Fibroblast of mammary gland (primary cell): ENCODE measurements around the gene ZNF664.
A peak's percentile ranks its signal among the peaks of the same experiment; 100 is the strongest.

Source experiments
- DNase-seq: peaks from one replicate; pipeline ENCODE4 v3.0.0-alpha.2; 2010; ENCODE audit warnings: low read depth
- H3K4me3 ChIP-seq: 2 replicates; pipeline ENCODE4 v1.5.1; 2011; ENCODE audit warnings: low read depth, mild to moderate bottlenecking, low read length, moderate library complexity; ENCODE audit not compliant: control insufficient read depth
- TF ChIP-seq, protein P1 (sequence below): conservative IDR thresholded peaks from 2 replicates; pipeline ENCODE4 v1.5.1; 2011; ENCODE audit warnings: low read depth, low read length, inconsistent platforms; ENCODE audit not compliant: control insufficient read depth, insufficient read depth

Gene ZNF664

DNA sequence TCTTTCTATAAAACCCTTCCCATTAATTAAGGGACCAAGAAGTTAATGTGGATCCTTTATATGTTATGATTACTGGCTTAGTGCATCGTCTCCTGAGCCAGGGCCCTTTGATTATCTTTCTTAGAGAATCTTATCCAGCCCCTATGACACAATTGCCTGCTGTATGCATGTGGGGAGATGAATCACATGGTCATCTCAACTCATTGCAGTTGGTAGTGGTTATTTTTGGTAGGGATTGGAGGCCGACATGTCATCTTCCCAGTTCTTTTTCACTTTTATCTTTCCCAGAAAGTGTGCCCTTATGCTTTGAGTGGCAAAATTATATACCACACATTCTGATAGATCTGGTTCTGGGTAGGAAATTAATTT is 26.0 kb downstream of the ZNF664 start:
- no peak overlapping the region for H3K4me3 ChIP-seq
- DNase-seq = peak; percentile 54
- TF ChIP-seq, protein P1, sequence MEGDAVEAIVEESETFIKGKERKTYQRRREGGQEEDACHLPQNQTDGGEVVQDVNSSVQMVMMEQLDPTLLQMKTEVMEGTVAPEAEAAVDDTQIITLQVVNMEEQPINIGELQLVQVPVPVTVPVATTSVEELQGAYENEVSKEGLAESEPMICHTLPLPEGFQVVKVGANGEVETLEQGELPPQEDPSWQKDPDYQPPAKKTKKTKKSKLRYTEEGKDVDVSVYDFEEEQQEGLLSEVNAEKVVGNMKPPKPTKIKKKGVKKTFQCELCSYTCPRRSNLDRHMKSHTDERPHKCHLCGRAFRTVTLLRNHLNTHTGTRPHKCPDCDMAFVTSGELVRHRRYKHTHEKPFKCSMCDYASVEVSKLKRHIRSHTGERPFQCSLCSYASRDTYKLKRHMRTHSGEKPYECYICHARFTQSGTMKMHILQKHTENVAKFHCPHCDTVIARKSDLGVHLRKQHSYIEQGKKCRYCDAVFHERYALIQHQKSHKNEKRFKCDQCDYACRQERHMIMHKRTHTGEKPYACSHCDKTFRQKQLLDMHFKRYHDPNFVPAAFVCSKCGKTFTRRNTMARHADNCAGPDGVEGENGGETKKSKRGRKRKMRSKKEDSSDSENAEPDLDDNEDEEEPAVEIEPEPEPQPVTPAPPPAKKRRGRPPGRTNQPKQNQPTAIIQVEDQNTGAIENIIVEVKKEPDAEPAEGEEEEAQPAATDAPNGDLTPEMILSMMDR = no peak

DNA sequence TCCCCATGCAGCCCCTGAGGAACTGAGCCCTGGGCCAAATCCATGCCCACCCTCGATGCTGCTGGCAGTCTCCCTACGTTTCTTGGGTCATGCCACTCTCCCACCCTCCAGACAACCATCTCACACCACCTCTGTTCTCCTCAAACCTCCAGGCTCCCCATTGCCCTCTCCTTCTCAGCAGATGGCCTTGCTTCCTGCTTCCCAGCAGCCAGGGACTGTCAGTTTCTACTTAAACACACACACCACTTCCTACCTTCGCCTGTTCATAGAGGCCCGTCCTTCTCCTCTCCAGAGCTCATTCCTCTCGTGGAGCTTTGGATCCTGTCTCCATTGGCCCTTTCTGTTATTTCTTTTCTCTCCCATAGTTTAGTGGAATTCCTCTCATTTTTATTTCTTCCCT is 27.1 kb downstream of the ZNF664 start:
- DNase-seq = no peak
- no peak overlapping the region for H3K4me3 ChIP-seq
- TF ChIP-seq, protein P1 = no peak

DNA sequence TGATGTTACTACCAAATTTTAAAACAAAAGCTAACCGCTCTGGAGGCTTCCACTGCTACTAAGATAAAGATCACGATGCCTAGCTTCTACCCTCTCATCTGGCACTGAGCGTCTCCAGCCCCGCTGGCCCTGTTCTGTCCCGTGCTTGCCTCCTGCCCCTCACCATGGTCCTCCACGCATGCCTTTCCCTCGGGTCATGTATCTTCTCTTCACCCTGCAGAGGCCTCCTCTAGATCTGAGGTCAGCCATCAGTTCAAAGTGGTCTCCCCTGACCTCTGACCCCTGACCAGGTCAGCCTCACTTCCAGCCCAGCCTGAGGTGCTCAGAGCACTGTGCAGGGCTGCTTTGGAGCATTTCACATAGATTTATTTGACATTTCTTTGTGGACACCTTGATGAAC is 28.3 kb downstream of the ZNF664 start:
- DNase-seq = no peak
- H3K4me3 ChIP-seq = no peak overlapping the region
- TF ChIP-seq, protein P1 = no peak

DNA sequence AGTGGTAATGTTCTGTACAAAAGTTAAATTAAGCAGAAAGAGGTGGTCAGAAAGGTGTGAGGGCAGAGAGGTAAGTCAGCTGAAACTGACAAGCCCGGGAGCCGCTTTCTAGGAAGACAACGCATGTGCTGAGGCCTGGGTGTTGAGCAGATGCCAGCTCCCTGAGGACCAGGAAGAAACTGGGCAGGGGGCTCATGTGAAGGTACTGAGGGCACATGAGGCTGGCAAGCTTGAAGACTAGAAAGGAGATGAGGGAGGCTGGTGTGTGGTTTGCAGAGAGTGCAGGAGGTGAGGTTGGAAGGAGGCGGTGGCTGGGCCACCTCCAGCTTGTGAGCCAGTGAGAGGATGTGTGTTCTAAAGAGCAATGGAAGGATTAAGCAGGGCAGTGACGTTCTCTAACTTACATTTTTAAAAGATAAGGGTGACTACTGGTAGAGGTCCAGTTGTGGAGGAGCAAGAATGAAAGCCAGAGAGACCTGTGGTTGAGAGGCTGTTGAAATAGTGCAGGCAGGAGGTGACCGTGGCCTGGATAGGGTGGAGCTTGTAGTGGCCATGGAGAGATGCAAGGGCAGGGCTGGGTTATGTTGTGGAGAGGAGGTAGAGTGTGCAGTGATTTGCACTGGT is 29.1 kb downstream of the ZNF664 start:
- TF ChIP-seq, protein P1 = no peak
- H3K4me3 ChIP-seq = no peak overlapping the region
- DNase-seq = peak; percentile 16

DNA sequence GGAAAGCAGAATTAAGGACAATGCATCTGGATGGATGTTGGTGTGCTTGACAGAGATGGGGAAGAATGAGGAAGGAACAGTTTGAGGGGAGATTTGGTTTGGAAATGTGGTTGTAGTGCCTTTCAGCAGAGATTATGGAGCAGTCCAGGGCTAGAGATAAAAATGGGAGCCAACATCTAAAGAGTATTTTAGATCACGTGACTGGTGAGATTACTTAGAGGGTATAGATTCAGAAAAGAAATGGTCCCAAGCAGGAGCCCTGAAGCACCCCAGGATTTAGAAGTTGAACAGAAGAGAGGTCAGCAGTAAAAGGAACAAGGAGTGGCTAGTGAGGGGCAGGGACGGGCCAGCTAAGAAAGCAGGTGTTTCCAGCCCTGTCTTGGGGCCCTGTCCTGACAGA is 29.6 kb downstream of the ZNF664 start:
- H3K4me3 ChIP-seq = no peak overlapping the region
- TF ChIP-seq, protein P1 = no peak
- DNase-seq = no peak

DNA sequence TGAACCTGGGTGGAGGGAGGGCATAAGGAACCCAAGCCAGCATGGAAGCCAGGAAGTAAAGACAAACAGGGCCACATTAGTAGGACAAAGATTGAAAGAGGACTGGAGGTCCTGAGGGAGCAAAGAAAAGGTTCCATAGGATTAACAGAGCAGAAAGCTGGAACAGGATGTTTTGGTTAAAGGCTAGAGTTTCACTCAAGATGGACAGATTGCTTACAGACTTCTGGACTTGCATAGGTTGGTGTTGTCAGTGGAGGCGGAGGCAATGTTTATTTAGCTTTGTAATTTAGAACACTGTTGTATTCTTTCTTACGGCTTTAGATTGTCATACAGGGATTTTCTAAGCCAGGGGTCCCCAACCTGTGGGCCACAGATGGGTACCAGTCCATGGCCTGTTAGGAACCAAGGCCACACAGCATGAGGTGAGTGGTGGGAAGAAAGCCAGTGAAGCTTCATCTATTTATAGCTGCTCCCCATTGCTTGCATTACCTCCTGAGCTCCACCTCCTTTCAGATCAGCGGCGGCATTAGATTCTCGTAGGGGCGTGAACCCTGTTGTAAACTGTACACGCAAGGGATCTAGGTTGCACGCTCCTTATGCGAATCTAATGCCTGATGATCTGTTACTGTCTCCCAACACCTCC is 31.3 kb downstream of the ZNF664 start:
- H3K4me3 ChIP-seq = no peak overlapping the region
- TF ChIP-seq, protein P1 = no peak
- no peak for DNase-seq
